Measurements from ENCODE around the gene GLI3.
A peak's percentile ranks its signal among the peaks of the same experiment; 100 is the strongest.

GLI3 gene

GRCh38 chr7:42099066-42099465 lies 137.9 kb downstream of the GLI3 start:
- H3K4me3 ChIP-seq (ENCODE audit: low read depth, low read length), result no peak overlapping the region
- TF ChIP-seq CTCF (conservative IDR thresholded peaks at IDR 0.05; ENCODE audit: low read depth, low read length), result no peak
- no peak for DNase-seq (ENCODE audit: low read depth)

- DNase-seq (ENCODE audit: low read depth), result peak; percentile 93
- H3K4me3 ChIP-seq (ENCODE audit: low read depth, low read length), result no peak overlapping the region
- TF ChIP-seq CTCF (conservative IDR thresholded peaks at IDR 0.05; ENCODE audit: low read depth, low read length), result peak; percentile 48
Observed at GRCh38 chr7:42097752-42098151, 139.3 kb downstream of the GLI3 start.

GRCh38 chr7:42096681-42097561 lies 140.1 kb downstream of the GLI3 start:
- no peak for TF ChIP-seq CTCF (conservative IDR thresholded peaks at IDR 0.05; ENCODE audit: low read depth, low read length)
- DNase-seq (ENCODE audit: low read depth), result peak; percentile 30
- H3K4me3 ChIP-seq (ENCODE audit: low read depth, low read length), result no peak overlapping the region

DNA sequence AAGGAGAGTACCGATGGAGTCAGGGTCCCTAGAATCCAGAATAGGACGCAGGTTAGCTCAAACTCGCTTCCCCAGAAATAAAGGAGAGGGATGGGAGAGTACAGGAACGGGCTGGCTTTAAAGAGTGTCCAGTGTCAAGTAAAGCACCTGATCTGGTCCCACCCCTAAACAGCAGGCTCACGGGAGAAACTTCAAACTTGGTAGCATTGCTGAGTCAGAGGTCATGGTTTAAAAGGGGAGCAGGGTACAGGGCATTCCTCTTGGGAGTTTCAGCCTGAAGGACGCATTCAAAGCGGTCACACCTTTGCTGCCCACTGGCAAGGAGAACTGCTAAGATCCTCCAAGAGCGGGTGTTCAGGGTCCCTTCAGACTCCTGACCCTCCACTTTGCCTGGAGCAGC lies 140.7 kb downstream of the GLI3 start:
- DNase-seq (ENCODE audit: low read depth), result no peak

DNA sequence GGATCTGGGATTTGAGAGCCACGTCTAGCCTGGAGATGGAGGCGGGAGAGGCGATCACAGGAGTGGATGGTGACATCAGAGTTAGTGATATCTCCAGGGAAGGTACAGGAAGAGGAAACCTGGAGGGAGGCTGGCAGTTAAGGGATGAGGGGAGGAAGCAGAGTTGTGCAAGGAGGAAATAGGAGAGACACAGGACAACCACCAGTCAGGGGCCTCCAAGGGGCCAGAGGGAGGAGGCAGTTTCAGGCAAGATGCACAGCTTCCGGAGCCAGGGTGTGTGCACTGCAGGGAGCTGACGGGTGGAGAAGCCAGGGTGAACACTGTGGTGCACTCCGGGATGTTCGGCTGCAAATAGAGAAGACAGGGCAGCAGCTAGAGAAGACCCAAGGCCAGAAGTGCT lies 141.2 kb downstream of the GLI3 start:
- TF ChIP-seq CTCF (conservative IDR thresholded peaks at IDR 0.05; ENCODE audit: low read depth, low read length), result no peak
- no peak for DNase-seq (ENCODE audit: low read depth)
- no peak overlapping the region for H3K4me3 ChIP-seq (ENCODE audit: low read depth, low read length)

More for the DNA sequence above, 140.7 kb downstream of the GLI3 start:
- no peak overlapping the region for H3K4me3 ChIP-seq (ENCODE audit: low read depth, low read length)
- TF ChIP-seq CTCF (conservative IDR thresholded peaks at IDR 0.05; ENCODE audit: low read depth, low read length), result no peak

DNA sequence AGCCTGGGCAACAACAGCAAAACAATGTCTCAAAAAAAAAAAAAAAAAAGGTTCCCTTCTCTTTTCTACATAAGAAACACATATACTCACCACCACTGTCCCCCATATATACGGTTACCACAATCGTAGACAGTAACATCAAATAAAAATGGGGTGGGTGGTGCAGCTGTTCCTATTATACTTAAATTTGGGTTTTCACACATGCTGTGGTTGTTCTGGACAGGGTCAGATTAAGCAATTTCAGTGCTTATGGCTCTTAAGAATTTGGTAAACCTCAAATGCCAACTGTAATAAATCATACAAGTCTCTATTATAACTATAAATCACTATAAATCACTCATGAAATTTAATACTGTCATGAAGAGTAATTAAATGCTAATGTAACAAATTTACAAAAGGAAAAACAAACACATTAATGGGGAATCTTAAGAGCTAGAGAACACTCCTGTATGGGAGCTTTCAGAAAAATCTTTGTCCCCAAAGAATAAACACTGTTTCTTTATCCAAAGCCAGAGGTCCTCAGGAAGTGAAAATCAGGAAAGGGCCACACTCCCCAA lies 143.6 kb downstream of the GLI3 start:
- no peak overlapping the region for H3K4me3 ChIP-seq (ENCODE audit: low read depth, low read length)
- no peak for DNase-seq (ENCODE audit: low read depth)
- TF ChIP-seq CTCF (conservative IDR thresholded peaks at IDR 0.05; ENCODE audit: low read depth, low read length), result no peak

Data from choroid plexus epithelial cell (primary cell).